Measurements from ENCODE around the gene CDC6. TPM values are rescaled to one million over a fixed set of nuclear protein-coding genes. Genes with fewer than 3 reads are reported as not detected.
A peak's percentile ranks its signal among the peaks of the same experiment; 100 is the strongest.

Gene CDC6
- total RNA-seq, 2 donors from 2014 or later, result 0.71 to 6.8 TPM

GRCh38 chr17:40307001-40307730 lies 19.5 kb downstream of the CDC6 start:
- Histone ChIP-seq H3K9me3 (no peaks in the 10 kb centered on the region), H3K4me1 (ENCODE audit: control insufficient read depth in 1 of 2, low read depth in 2 of 2) (peaks cover 36 to 63% of the 10 kb centered on the region in 2 donors), H3K4me3 (no peak overlapping the region), H3K27ac (no peak overlapping the region), H3K36me3 (no peaks in the 10 kb centered on the region), H3K27me3 (replicated peaks; ENCODE audit: insufficient read depth) (no peaks in the 10 kb centered on the region)
- DNase-seq (ENCODE audit: low spot score), result no peak
- TF ChIP-seq CTCF (IDR thresholded peaks at IDR 0.05), result no peak
- ATAC-seq (ENCODE audit: insufficient number of reproducible peaks, low FRiP score, low read depth), result no peak

- no peak for ATAC-seq (ENCODE audit: insufficient number of reproducible peaks, low FRiP score, low read depth)
- Histone ChIP-seq H3K4me1 (ENCODE audit: control insufficient read depth in 1 of 2, low read depth in 2 of 2) (peaks cover 42 to 69% of the 10 kb centered on the region in 2 donors), H3K27ac (no peak overlapping the region), H3K27me3 (replicated peaks; ENCODE audit: insufficient read depth) (no peaks in the 10 kb centered on the region), H3K4me3 (no peak overlapping the region), H3K9me3 (no peaks in the 10 kb centered on the region), H3K36me3 (no peaks in the 10 kb centered on the region)
- TF ChIP-seq CTCF (IDR thresholded peaks at IDR 0.05), result no peak
- DNase-seq (ENCODE audit: low spot score), result no peak
These were observed 20.1 kb downstream of the CDC6 start for GRCh38 chr17:40307740-40308239.

GRCh38 chr17:40309031-40309948 lies 21.6 kb downstream of the CDC6 start, which contains the start of gene RARA:
TSS of gene RARA (plus strand) at chr17:40309180. CDS start at chr17:40331219, 22,039 bp downstream.
- Histone ChIP-seq H3K27ac (peak within 1 kb of the TSS; percentile 84 to 91), H3K27me3 (replicated peaks; ENCODE audit: insufficient read depth) (no peaks in the 10 kb centered on the region), H3K36me3 (no peaks in the 10 kb centered on the region), H3K4me1 (ENCODE audit: control insufficient read depth in 1 of 2, low read depth in 2 of 2) (peaks cover 56 to 71% of the 10 kb centered on the region in 2 donors), H3K9me3 (no peaks in the 10 kb centered on the region), H3K4me3 (peak within 1 kb of the TSS; percentile 64)
- no peak for DNase-seq (ENCODE audit: low spot score)
- no peak for ATAC-seq (ENCODE audit: insufficient number of reproducible peaks, low FRiP score, low read depth)
- TF ChIP-seq CTCF (IDR thresholded peaks at IDR 0.05), result no peak

GRCh38 chr17:40309949-40310510 lies 22.4 kb downstream of the CDC6 start:
- Histone ChIP-seq H3K36me3 (no peaks in the 10 kb centered on the region), H3K4me1 (ENCODE audit: control insufficient read depth in 1 of 2, low read depth in 2 of 2) (peaks cover 60 to 75% of the 10 kb centered on the region in 2 donors), H3K27ac (peak overlapping the region; percentile 84 to 91), H3K27me3 (replicated peaks; ENCODE audit: insufficient read depth) (no peaks in the 10 kb centered on the region), H3K4me3 (no peak overlapping the region), H3K9me3 (no peaks in the 10 kb centered on the region)
- no peak for TF ChIP-seq CTCF (IDR thresholded peaks at IDR 0.05)
- no peak for ATAC-seq (ENCODE audit: insufficient number of reproducible peaks, low FRiP score, low read depth)
- no peak for DNase-seq (ENCODE audit: low spot score)

Data from thoracic aorta (tissue), 2 donors.